GM18873 (cell line): Measurements from ENCODE around the gene AHI1.
"Not testable (repeated sequence)": the region's sequence is repeated elsewhere in the genome, so short reads cannot be mapped to it uniquely, and the experiment has no call there.

Experiments used
- ATAC-seq: cut with Tn5 transposase; IDR thresholded peaks from one replicate; pipeline ENCODE4 v1.9.1; 2021; ENCODE audit warnings: mild to moderate bottlenecking, moderate library complexity, moderate number of reproducible peaks; ENCODE audit not compliant: unreplicated experiment, low FRiP score

Gene AHI1

GRCh38 chr6:135246412-135247012 lies 251.0 kb downstream of the AHI1 start:
- not testable (repeated sequence) for ATAC-seq

DNA sequence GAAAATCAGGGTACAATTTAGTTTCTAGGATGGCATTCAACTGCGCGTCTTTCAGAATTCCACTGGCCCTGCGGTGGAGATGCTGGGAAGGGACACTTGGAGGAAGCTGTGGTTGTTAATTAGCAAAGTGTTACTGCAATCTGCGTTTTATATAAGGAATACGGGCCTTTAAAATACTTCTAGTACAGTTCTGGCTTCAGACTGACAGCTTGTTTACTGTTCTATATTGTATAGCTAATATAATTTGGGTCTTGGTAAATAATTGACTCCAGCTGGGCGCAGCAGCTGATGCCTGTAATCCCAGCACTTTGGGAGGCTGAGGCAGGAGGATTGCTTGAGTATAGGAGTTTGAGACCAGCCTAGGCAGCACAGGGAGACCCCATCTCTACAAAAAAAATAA lies 252.7 kb downstream of the AHI1 start:
- ATAC-seq: no peak

- ATAC-seq: no peak
Measured at GRCh38 chr6:135243871-135244796, 253.4 kb downstream of the AHI1 start.

- ATAC-seq: no peak
Measured at GRCh38 chr6:135240711-135241110, 256.8 kb downstream of the AHI1 start.

DNA sequence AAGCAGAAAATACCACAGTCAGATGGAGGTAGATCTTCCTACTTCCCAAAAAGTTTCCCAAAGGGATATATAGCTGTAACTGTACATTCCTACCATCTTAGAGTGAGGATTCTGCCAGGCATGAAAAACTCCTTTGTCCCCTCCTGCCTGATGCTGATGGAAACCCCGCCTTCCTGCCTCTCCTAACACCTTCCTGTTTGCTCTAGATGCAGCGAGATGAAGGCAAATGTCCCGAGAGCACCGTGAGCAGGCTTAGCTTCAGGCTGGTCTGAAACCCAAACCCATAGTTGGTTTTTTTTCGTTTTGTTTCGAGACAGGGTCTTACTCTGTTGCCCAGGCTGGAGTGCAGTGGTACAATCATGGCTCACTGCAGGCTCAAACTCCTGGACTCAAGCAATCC lies 260.8 kb downstream of the AHI1 start:
- ATAC-seq: no peak

DNA sequence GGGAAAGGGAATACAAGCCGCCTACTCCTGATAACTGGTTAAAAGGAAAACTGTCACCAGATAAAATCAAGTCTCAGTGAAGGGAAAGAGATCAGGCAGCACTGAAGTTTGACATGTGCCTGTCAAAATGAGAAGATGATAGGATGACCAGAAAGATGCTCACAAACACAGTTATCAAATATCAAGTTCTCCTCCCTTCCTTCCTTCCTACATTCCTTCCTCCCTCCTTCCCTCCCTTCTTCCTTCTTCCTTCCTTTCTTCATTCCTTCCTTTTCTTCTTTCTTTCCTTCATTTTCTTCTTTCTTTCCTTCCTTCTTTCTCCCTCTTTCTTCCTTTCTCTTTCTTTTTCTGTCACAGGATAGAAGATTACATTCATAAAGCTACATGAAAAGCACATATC lies 261.2 kb downstream of the AHI1 start:
- no peak for ATAC-seq

DNA sequence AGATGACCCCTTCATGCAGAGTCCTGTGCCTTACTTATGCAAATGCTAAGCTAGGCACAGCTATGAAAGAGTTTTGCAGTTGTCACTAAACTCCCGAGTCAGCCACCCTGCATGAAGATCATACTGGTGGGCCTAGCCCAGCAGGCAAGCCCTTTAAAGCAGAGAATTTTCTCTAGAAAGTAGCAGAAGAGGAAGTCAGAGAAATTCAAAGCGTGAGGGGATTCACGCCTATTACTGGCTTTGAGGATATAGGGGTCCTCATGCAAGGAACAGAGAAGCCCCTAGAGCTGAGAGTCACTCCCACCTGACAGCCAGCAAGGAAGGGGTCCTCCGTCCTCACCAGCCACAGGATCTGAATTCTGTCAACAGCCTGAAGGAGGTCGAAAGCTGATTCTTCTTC lies 261.8 kb downstream of the AHI1 start:
- no peak for ATAC-seq

DNA sequence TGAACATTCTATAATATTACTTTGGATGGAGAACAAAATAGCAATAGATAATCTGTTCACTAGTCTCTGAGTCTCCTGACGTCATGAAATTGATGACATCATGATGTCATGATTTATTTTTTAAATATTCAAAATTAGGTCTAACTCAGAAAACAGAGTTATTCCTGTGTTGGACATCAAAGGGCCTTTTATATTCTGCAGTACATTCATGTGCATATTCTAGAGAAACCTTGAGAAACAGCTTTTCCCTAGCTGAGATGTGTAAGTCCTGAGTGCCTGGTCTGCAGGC lies 263.1 kb downstream of the AHI1 start:
- no peak for ATAC-seq

DNA sequence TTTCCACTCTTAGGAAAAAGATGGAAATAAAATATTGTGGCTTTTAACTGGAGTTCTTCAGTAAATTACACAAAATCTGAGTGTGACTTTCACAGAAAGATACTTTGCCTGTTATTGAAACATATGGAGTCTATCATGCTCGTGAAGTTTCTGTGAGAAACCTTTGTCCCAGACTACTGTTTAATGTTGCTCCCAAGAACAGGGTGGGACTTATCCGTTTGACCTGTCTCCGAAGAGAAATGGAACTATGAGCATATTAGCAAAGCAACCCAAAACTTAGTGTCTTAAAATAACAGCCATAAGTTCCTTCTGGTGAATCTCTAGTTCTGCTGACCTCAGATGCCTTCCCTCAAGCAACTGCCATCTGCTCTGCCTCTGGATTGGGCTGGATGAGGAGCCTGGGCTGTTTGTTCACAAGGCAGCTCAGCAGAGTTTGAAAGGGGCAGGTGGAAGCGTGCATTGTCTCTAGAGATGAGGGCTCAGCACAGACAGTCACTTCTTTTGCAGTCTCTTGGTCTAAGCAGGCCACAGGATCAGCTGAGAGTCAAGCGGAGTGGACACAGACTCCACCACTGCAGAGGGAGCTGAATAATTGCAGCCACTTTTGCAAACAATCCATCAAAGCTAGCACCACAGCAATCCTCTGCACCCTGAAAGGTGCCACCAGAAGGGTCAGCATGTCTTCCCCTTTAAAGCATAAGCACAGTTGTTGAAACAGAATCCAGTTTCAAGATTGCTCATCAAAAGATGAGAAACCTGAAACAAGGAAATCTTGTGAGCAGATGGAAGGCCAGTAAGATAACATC lies 263.7 kb downstream of the AHI1 start:
- ATAC-seq: no peak
